Hindlimb muscle (tissue), 1 donor: ENCODE data around the gene RSPH9. TPM values are rescaled to one million over a fixed set of nuclear protein-coding genes. Genes with fewer than 3 reads are reported as not detected.
A peak's percentile ranks its signal among the peaks of the same experiment; 100 is the strongest.

Source experiments
- DNase-seq: peaks from one replicate; pipeline ENCODE4 v3.0.0-alpha.2; 2013
- polyA plus RNA-seq: library from polyadenylated mRNA; unstranded; fragments of 120-200 nt; gene quantifications from one replicate; pipeline ENCODE4 v1.2.1, GENCODE V29; 2013; ENCODE audit not compliant: insufficient read length

The RSPH9 gene, protein sequence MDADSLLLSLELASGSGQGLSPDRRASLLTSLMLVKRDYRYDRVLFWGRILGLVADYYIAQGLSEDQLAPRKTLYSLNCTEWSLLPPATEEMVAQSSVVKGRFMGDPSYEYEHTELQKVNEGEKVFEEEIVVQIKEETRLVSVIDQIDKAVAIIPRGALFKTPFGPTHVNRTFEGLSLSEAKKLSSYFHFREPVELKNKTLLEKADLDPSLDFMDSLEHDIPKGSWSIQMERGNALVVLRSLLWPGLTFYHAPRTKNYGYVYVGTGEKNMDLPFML
- 0.79 TPM for polyA plus RNA-seq

DNA sequence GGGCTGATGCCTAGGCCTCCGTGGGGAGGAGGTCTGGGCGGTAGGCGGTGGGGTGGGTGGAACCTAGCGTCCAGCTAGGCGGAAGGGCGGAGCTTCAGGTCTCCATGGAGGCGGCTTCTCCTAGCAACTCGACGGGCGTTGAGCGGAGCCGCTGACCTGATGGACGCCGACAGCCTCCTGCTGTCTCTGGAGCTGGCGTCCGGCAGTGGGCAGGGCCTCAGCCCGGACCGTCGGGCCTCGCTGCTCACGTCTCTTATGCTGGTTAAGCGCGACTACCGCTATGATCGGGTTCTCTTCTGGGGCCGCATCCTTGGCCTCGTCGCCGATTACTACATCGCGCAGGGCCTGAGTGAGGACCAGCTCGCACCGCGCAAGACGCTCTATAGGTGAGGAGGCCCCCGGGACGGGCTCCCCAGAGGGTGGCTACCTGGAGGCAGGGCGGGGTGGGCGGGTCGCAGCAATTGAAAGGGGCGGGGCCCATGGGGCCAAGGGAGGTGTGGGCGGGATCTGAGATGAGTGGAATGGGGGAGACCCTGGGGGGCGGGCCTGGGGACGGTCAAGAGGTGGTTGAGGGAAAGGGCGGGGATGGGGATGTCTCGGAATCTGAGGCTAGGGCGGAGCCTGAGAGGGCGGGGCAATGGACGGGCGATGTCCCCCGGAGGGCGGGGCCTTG is at the start of gene RSPH9:
RSPH9 (plus strand) TSS at position 97 of the 673 bp plus-strand sequence; CDS start at position 160, 63 bp downstream.
- DNase-seq = peak; percentile 80

DNA sequence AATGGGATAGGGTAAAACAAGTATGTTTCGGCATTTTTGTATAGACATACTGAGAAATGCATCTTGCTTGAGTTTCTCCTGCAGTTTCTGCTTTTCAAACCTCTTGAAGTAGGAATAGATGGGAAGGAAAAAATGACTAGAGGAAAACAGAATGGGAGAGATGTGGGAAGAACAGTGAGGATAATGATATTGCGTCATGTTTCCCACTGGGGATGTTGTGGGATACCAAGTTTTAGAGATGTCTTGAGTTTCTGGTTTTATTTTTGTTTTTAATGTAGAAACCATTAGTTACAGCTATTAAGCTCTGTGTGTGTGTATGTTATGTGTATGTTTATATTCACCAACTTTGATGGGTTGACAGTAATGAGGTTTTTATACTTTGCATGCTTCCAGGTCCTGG is 44.2 kb upstream of the RSPH9 start:
- DNase-seq = no peak

DNA sequence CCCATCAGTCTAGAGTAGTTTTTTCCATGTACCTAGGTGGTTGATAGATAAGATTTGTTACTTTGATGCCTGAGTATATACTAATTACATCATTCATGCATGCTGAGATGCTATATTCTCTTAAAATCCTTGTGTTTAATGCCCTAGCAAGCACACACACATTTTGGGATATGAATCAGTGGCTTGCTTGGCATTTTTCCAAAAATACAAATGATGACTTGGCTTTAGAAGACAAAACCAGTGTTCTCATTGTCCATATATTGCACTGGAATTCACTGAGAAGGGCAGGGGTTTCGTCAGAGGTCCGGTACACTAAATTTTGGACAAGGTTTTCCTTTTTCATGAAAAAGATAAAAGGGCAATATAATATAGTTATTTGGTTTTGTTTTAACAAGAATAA is 40.7 kb upstream of the RSPH9 start:
- no peak for DNase-seq

DNA sequence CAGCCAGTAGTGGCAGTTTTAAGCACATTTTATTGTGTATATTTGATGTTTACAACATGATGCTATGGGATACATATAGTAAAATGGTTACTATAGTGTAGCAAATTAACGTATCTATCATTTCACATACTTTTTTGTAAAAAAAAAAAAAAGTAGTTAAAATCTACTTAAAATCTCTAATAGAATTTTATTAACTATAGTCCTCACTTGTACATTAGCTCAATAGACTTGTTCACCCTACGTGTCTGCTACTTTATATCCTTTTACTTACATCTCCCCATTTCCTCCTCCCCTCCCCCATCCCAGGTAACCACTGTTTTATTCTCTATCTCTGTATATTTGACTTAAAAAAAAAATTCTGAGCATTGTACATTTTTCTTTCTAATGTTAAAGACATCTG is 38.8 kb upstream of the RSPH9 start:
- no peak for DNase-seq

DNA sequence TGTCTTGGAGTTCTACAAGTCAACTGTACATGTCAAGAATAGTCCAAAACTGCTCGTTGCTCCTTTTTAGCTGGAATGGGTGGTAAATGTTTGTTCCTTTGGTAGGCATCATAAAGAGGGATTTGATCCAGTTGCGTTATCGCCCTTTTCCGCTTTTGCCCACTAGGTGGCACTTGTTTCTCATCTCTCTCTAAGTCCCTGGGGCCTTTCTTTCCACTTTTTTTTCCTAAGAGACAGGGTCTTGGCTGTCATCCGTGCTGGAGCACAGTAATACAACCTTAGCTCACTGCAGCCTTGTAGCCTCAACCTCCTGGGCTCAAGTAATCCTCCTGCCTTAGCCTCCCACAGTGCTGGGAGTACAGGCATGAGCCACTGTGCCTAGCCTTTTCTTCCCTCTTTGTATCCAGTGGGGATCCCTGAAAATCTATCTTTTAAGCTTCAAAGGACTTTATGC is 36.5 kb upstream of the RSPH9 start:
- DNase-seq = peak; percentile 56

DNA sequence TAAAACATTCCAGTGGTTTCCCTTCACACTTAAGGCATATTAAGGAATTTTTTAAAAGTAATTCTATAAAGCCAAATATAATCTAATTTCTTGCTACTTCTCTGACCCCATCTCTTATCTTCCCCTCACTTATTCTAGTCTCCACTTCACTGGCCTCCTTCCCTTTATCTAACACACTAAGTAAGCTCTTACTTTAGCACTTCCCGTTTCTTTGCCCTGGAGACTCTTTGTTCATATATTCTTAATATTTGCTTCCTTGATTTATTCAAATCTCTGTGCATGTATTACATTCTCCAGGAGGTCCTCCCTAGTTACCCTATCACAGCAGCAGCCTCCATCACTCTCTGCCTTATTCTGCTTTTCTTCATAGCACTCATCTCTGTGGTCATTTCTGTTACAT is 36.0 kb upstream of the RSPH9 start:
- no peak for DNase-seq

DNA sequence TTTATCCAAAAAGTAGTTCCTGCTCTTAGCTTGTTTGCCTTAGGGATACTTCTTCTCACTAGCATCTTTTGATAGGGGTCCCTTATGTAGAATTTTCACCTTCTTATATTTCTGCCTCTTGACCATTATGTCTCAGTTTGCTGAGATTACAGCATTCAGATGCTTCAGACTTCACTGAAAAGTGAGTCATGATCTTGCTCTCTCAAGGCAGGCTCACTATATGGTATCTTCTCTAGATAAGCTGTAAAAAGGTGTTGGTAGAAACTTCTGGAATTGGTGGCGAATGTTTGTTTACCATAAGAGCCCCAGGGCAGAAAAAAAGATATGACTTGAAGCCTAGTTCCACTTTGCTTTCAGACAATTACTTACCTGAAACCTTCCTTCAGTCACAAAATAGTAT is 35.4 kb upstream of the RSPH9 start:
- DNase-seq = no peak

DNA sequence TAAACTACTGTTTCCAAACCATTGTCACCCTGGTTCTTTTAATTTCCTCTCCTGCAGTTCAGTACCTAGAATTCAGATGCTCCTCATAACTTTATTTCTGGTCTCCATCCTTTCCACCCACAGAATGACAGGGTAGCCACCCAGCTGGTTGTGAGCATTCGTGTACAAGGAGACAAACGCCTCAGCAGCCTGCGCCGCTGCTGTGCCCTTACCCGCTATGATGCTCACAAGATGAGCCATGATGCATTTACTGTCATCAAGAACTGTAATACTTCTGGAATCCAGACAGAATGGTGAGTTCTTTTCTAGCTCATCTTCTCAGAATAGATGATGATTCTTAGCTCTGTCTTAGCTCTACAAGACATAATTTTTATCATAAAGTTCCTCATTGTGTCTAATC is 34.4 kb upstream of the RSPH9 start:
- no peak for DNase-seq

DNA sequence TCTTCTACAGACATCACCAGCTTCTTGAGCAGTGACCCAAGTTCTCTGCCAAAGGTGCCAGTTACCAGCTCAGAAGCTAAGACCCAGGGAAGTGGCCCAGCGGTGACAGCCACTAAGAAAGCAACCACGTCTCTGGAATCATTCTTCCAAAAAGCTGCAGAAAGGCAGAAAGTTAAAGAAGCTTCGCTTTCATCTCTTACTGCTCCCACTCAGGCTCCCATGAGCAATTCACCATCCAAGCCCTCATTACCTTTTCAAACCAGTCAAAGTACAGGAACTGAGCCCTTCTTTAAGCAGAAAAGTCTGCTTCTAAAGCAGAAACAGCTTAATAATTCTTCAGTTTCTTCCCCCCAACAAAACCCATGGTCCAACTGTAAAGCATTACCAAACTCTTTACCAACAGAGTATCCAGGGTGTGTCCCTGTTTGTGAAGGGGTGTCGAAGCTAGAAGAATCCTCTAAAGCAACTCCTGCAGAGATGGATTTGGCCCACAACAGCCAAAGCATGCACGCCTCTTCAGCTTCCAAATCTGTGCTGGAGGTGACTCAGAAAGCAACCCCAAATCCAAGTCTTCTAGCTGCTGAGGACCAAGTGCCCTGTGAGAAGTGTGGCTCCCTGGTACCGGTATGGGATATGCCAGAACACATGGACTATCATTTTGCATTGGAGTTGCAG is 31.0 kb upstream of the RSPH9 start:
- DNase-seq = no peak

DNA sequence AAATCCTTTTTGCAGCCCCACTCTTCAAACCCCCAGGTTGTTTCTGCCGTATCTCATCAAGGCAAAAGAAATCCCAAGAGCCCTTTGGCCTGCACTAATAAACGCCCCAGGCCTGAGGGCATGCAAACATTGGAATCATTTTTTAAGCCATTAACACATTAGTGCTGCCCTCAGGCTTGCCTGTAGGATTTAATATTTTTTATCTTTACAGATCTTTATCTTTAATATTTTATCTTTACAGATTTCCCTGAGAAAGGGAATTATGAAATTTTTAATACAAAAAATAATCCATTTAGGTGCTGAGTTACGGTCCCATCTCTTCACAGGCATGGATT is 30.5 kb upstream of the RSPH9 start:
- no peak for DNase-seq

DNA sequence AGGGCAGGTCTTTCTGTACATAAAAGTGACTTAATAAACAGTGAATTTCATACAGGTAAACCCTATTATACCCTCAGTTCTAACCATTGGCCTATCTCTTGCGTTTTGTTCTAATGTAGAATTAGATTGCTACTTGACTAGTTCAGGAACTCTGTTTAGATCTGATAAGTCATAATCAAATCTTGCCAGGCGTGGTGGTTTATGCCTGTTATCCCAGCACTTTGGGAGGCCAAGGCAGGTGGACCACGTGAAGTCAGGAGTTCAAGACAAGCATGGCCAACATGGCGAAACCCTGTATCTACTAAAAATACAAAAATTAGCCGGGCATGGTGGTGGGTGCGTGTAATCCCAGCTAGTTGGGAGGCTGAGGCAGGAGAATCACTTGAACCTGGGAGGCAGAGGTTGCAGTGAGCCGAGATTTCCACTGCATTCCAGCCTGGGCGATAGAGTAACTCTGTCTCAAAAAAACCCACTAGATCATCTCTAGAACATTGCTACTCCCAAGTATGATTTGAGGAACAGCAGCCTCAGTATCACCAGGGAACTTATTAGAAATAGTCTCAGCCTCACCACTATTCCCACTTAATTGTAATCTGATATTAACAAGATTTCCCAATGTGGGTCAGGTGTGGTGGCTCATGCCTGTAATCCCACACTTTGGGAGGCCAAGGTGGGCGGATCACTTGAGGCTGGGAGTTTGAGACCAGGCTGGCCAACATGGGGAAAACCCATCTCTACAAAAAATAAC is 27.9 kb upstream of the RSPH9 start:
- no peak for DNase-seq

DNA sequence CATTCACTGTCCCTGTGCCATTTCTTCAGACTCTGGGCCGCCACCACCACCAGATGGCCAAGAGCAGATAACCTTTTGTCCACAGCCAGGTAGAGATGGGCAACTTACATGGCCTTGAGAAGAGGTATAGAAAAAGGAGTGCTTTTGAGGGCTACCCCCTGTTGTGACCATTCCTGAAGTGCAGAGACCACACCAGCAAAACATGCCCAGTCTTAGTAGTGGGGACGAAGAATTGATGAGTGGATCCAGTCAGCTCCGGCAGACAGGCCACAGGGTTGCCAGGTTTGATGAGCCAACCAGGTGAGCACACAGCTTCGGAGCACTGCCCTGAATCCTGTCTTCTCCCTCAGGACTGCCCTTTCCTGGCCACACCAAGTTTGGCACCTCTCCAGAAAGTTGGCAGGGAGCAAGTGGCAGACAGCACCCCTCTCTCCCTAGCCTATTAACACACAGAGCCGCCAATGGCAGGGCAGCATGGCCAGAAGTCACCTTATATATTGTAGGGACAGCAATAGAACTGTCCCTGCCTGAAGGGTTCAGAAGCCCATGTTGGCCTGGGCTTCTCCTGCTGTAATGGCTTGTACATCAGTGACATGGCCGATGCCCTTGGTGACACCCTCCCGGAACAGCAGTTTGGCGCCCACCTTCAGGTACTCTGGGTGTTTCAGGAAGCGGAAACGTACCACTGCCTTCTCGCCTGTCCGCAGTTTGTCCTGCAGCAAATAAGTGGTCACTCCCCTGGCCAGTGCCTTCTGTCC is 23.6 kb upstream of the RSPH9 start:
- no peak for DNase-seq

DNA sequence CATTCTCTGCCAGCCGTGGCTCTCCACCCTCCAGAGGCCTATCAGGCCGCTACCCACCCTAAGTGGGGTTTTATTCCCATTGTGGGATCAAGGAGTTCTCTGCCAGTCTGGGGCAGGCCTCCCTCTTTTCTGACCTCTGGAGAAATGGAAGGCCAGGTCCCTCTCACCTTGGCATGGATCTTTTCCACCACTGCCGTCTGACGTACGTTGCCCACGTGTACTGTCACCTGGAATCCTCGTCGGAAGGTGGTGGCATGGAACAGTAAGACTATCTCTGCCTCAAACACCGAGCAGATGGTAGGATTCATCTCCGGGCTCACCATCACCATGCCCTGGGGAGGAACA is 23.0 kb upstream of the RSPH9 start:
- no peak for DNase-seq

DNA sequence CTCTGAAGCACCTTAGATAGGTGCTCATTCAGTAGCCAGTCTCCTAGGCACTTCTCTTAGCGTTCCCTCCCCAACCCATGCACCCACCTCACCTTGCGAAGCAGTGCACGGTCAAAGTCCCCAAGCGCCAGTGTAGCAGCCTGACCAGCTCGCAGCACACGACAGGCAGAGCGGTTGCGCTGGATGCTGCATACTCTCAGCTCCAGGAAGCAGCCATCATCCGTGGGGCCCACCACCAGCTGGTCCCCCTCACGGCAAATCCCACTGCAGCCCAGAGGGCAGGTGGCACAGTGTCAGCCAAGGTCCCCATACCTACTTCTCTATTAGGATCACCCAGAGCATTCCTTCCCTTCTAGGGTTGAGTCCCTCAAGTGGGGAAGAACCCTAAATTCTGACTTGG is 22.3 kb upstream of the RSPH9 start:
- DNase-seq = no peak

DNA sequence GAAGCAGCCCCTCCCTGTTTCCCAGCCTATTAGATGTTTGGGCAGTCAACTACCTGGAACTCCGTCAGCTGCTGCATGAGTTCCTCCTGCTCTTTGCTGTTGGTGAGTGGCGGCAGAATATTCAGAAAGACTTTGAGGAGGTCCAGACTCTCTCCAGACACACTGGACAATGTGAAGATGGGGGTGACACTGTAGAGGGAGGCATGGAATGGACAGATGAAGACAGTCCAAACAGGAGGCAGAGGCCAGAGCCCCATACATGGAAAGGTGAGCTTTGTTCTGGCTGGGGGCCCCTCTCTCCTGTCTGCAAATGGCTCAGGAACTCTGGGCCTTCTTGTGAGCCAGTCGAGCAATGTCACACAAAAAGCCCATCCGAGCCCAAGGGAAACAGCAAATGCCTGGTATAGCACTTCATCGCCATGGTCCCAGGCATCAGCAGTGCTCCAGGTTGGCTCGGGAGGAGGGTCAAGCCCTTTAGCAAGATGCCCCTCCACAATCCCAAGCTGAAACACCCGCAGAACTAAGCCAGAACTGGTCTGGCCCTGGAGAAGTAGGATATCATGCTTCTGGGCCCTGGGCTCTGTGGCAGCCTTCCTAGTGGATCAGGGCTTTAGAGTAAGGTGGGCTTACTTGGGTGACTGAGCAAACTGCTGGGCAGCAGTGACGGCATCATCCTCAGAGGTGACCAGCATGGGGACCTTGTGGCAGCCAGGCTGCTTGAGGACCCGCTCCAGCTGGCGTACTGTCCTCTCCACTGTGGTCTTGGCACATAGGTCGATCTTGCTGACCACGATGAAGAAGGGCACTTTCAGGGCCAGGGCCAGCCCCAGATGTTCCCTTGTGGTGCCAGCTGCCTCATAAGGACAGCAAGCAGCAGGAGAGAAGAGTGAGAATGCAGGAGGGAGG is 20.7 kb upstream of the RSPH9 start:
- no peak for DNase-seq

DNA sequence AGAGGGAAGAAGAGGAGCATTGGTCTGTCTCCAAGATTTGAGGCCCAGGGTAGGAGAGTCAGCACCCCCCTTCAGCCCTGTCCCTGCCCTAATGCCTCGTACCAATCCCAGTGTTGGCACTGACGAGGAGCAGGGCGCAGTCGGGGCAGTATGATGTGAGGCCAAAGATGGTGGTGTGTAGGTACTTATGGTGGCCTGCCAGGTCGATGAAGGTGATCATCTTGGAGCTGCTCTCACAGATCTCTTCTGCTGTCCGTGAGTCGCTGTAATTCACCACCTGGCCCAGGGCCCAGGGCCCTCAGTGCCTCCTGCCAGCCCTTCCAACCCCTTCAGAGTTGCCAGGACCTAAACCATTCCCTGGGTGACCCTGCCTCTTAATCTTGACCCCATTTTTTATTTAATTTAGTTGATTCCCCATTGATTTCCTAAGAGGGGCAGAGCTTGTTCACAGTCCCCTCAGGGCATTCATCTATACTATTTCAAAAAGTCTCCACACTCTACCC is 20.0 kb upstream of the RSPH9 start:
- no peak for DNase-seq

DNA sequence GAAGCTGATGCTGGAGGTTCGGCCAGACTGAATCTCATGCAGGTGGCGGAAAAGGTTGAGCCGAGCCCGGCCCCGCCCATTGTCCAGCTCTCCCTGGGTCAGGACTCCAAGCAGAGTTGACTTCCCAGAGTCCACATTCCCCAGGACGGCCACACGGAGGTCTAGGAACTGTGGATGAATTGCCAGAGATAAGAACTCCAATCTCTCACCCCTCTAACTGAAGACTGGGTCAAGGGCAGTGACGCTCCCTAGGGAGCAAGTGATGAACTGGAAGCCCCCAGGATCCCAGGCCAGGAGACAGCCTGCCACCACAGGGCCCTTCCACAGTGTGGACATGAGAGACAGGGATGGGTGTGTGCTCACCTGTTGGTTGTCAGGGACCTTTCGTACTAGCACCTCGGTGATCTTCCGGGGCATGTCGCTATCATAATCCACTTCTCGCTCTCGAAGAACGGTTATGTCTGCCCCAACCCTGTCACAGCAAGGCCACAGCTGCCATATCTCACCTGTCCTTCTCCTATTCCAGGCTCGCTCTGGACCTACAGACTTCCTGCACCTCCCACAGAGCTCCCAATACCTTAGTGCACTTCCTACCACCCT is 19.3 kb upstream of the RSPH9 start:
- no peak for DNase-seq

DNA sequence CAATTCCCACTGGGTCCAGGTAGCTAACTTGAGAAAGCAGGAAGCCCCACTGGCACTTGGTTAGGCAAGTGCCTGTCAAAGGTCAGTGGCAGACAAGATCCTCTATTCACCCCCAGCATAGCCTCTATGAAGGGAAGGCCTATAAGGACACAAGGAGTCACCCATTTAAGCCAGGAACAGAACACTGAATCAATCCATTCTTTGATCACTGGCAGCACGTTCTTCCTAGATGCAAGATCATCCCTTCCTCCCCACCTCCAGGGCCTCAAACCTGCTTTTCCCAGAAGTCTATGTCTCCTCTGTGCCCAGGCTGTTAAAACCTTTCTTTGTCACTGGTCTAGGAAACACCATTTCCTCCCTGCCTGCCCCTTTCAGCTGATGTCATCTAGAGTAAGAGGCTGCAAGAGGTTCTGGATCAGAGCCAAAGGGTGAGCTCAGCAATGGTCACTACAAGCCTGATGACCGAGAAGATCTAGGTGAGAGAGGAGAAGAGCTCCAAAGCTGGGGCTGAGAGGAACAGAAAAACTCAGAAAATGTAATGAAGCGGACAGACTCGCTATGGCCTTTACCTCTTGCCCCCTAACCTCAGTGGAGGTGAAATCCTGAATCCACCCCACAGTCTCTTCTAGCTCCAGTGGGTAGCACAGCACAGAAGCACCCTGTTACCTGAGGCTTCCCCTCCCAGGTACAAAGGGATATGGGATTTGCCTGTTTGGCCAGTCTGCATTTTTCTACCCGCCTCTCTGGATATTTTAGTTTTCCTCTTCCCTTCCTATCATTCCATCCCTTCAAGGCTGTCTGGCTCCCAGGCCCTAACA is 17.6 kb upstream of the RSPH9 start:
- DNase-seq = peak; percentile 54

DNA sequence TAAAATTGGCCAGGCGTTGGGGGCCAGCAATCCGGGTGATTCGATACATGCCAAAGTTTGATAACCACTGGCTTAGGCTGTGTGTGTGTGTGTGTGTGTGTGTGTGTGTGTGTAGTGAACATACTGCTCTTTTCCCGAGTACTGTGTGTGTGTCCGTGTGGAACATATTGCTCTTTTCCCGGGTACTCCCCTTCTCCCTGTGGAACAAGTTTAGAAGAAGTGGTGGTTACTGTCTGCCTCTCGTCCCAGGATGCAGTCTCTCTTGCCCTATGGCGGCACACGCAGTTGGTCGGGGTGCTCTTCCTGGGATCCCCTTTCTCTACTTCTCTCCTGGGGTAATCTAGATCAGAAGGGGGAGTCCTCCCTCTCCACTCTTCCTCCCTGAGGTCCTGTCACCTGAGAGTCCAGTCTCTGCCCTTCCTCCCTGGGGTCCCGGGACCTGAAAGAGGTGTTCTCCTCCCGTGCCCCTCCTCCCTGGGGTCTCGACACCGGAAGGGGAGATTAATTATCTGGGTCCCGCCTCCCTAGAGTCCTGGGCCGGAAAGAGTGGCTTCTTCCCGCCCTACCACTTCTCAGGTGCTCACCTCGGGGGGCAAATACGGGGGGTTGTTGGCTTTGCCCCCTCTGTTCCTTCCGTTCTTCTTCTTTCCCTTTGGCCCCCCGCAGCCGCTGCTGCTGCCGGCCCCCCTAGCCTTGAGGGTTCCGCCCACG is 16.3 kb upstream of the RSPH9 start:
- no peak for DNase-seq
